Measurements from ENCODE around the gene TRAPPC2L.
A peak's percentile ranks its signal among the peaks of the same experiment; 100 is the strongest.

TRAPPC2L gene, protein sequence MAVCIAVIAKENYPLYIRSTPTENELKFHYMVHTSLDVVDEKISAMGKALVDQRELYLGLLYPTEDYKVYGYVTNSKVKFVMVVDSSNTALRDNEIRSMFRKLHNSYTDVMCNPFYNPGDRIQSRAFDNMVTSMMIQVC

DNA sequence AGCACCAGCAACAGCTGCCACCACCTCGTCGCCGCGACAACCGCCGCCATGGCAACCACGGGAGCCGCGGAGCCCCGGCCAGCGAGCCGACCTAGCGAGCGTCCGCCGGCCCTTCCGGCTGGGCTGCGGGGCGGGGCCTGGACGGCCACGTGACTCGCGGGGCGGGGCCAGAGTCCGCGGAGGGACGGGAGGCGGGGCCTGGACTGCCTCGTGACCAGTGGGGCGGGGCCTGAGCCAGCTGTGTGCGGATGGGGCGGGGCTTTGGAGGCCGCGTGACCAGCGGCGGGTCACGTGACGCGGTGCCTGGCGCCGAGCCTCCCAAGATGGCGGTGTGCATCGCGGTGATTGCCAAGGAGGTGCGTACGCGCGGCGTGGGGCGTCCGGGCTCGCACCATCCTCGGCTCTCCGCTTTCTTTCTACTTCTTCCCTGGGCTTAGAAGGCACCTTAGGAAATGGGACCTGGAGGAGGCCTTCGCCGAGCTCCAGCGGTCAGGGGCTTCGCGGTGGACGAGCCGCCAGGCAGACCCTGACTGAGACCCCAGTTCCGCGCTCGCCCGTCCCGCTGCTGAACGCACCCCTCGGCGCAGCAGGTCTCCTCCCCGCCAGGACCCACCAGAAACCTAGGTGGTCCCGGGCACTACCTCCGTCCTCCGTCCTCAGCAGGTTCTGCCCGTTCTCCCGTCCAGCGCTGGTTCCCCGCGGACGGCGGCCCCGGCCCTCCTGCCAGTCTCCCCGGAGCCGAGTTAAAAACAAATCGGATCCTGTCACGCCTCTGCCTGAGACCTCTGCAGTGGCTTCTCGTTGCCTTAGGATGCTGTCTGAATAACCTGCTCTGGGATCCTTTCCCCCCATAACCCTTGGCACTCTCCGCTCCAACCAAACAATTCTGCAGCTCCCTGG lies at the start of gene TRAPPC2L, which contains the start of gene GALNS:
Gene TRAPPC2L, plus strand, starts transcription at position 300 of the 900 bp plus-strand sequence. Its CDS starts 24 bp downstream, at position 324.
Gene GALNS, minus strand, starts transcription at position 120 of the 900 bp plus-strand sequence. Its CDS starts 70 bp downstream, at position 50.
- peak; percentile 81 for DNase-seq

DNA sequence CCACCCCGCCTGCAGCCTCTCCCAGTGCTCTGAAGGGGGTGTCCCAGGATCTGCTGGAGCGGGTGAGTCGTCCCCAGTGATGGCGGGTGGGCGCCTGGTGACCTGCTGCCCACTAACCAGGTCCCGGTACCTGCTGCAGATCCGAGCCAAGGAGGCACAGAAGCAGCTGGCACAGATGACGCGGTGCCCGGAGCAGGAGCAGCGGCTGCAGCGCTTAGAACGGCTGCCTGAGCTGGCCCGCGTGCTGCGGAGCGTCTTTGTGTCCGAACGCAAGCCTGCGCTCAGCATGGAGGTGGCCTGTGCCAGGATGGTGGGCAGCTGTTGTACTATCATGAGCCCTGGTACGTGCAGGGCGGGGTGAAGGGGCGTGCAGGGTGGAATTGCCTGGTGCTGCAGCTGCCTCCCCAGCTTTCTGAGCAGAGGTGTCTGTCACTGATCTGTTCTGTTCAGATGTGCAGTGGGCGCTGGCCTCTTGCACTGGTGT lies 49.7 kb upstream of the TRAPPC2L start:
- DNase-seq: no peak

DNA sequence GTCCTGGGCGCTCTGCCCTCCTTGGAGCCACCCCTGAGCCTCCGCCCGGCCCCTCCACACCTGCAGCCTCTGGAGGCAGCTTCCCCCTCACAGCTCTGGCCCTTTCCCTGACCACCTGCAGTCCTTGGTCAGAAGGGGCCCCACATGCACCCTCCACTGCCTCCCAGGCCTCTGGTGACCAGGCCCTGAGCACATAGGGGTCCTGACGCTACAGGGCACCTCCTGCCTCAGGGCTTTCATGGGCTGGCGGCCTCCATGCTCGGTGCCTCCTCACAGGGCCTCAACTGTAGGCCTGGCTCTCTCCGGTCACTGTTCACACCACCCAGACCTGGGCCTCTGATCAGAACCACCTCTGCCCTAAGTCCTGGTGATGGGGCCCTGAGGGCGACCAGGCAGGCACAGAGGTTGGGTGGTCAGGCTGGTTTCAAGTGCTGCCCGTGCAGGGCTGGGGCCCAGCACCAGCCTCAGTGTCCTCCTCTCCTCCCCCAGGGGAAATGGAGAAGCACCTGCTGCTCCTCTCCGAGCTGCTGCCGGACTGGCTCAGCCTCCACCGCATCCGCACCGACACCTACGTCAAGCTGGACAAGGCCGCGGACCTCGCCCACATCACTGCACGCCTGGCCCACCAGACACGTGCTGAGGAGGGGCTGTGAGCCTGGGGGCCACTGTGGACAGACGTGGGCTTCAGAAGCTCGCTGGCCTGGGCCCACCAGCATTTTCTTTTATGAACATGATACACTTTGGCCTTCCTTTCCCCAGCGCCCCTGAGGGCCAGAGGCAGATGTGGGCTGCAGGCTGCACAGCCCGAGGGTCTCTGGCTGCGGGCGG lies 49.1 kb upstream of the TRAPPC2L start:
- no peak for DNase-seq

DNA sequence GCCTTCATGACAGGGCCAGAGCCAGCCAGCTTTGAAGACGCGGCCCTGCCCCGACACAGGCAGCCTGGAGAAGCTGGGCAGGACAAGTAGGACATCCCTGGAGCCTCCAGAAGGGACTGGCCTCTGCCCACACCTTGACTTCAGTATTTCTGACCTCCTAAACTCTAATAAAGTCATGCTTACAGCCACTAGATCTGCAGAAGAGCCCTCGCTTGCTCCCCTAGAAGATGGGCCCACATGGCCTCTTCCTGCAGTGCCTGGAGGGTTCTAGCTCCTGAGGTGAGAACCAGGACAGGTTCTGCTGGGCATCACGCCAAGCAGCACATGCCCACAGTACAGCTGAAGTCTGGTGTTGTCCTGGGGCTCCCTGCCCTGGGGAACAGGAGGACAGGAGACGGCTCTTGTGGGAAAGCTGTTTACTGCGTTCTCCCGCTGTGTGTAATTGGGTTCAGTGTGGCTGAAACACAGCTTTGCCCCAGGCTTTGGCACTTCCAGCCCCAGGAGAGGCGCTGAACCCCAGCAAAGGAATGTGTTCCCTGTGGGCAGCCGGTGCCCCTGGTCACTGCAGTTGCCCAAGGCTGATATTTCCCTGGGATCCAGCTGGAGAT lies 47.8 kb upstream of the TRAPPC2L start:
- DNase-seq: no peak

DNA sequence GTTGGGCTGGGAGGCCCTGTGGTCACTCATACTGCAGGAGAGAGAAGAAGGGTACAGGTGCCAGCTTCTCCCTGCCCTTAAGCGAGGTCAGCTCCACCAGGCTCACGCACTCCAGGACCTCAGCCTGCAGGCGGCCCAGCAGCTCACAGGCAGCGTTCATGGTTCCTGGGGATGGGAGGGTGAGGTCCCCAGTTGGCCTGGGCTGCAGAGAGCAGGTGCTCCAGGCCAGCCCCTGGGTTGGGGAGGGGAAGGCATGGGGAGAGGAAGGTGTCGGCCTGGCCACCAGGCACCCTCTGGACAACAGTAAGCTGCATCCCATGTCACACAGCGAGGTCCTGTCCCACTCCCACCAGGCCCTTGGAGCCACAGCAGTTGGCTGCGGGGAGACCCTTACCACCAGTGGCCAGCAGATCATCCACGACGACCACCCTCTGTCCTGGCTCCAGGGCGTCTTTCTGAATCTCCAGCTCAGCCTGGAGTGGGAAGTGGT lies 47.2 kb upstream of the TRAPPC2L start:
- DNase-seq: no peak

DNA sequence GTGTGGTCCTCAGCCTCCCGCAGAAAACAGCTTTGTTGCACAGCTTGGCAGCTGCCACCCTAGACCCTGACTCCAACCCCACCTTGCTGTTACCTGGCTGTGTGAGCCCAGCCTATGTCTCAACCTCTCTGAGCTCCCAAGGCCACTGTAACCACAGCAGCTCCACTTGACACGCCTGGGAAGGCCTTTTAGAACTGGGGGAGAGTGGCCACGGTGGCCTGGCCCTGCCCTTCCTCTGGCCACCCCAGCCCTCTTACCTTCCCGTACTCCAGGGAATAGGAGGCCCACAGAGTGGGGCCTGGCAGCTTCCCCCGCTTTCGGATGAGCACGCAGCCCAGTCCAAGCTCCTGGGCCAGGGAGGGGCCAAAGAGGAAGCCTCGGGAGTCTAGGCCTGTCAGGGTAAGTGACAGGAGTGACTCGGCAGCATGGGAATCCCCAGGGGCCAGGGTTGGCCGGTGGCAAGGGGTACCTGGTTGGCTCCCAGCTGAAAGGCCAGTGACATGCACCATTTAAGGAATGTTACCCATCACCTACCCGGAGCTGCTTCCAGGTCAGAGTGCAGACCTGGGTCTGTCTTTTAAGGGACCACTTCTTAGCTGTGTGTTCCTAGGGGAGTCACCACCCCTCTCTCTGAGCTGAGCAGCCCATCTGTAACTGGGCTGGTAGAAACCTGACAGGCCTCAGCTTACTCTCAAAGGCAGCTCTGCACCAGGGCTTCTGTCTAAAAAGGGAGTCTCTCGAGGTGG lies 46.6 kb upstream of the TRAPPC2L start:
- DNase-seq: no peak

DNA sequence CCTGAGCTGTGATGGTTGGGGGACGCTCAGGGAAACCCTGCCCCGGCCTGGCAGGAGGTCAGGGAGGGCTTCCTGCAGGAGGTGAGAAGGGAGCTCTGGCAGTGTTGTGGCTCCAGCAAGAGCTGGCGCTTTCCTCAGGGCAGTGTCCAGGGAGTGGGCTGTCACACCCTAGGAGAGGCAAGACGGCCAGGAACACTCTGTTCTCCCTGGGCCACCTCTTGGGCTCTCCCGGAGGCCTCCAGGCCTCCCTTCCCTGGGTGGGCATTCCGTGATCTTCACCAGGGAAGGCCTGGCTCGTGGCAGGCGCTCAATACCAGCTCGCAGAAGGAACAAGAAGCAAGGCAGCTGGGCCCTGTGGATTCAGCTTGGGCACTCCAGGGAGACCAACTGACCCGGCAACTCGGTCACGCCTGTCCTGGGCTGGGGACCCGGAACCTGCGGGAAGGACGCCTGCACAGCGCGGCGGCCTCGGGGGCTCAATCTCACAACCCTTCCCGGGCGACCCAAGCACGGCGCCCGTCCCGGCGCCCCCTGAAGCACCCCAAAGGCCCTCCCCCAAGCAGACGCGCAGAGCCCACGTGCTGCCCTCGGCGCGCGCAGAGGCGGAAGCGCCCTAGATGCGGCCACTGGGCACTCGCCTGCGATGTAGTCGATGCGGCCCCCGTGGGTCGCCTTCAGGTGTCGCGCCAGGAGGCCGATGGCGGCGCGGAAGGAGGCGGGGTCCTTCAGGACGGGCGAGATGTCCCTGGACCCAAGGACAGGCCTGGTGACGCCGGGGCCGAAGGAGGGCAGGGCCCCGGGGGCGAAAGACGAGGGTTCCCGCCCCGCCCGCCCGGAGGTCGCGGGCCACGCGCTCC lies 45.8 kb upstream of the TRAPPC2L start:
- DNase-seq: peak; percentile 62

DNA sequence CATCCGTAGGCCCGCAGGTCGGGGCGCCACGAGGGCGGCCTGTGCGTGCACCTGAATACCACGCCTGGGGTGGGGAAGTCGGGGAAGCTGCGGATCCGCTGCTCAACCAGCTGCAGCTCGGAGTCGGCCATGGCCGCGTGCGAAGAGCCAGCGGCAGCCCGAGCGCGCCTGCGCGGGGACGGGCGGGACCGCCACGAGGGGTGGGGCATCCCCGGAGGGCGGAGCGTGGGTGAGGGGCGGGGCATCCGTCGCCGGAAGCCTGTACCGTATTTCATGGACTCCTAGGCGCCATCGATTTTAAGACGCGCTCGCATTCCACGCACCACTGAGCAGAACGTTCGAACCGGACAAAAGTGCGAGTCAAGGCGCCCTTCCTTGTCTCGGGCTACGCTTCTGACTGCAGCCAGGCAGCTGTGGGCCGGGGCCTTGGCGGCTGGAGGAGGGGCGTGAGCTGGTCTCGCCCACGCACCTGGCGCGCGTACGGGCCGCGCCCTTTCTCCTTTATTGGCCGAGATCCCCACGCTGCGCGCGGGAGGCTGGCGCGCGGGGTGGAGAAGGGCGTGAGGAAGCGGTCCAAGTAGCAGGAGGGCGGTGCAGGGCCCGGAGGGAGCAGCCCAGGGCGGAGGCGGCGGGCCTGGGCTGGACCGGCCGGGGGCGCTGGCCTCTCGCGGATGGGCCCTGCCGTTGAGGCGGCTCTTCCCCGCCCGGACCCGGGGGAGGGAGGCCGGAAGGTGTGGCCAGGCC lies 45.0 kb upstream of the TRAPPC2L start, which contains the start of gene APRT:
Gene APRT, minus strand, starts transcription at position 160 of the 744 bp plus-strand sequence. Its CDS starts 29 bp downstream, at position 131.
- peak; percentile 70 for DNase-seq

DNA sequence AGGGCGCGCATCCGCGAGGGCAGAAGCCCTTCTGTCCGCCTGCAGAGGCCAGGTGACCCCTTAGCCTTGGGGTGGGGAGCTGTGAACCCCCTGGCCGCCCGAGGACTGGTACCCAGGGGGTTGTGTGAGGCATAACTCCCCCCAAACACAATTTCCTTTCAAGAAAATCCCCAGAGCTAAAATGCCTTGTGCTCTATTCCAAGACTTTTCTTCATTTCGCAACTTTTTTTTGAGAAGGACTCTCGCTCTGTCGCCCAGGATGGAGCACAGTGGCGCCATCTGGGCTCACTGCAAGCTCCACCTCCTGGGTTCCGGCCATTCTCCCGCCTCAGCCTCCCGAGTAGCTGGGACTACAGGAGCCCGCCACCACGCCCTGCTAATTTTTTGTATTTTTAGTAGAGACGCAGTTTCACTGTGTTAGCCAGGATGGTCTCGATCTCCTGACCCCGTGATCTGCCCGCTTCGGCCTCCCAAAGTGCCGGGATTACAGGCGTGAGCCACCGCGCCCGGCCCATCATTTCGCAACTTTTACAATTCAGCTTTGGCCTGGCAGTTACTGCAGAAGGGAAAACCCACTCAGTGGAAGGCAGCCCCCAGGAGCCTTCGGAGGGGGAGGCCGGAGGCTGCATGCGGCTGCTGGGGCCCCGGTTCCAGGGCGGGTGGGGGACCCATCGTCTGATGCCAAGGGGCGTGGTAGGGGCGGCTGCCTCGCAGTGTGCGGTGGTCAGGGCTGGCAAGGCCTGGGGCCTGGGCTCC lies 44.2 kb upstream of the TRAPPC2L start:
- no peak for DNase-seq

DNA sequence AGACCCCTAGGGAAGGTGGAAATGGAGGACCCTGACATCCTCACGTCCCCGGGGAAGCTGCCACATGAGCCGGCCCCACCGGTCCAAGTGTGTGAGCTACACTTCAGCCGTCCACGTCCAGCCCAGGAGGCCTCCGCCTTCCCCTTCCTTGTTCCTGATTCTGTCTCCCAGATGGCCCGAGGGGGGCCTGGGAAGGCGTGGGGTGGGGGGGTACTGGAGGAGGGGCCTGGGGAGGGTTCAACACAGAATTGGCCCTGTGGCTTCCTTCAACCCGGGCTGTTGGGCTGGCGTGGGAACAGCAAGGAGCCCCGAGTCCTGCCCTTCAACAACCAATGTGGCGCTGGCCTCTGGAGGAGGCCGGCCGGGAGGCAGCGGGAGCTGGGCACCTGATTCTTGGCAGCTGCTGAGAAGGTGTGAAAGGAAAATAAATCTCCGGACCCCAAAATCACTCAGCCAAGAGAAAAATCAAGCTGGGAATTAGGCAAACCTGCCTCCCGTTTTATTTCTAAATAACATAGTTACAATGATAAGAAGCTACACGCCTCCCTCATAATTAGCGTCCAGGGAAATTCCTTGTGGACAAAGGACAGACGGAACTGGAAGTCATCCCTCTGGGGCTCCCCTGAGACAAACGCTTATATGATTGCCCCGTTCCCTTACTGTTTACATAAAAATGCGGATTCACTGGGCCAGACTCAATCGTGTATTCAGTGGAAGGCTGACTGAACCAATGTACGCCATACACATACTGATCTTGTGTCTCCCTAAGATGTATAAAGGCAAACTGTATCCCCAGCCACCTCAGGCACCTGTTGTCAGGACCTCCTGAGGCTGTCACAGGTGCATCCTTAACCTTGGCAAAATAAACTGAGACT lies 43.4 kb upstream of the TRAPPC2L start:
- no peak for DNase-seq

DNA sequence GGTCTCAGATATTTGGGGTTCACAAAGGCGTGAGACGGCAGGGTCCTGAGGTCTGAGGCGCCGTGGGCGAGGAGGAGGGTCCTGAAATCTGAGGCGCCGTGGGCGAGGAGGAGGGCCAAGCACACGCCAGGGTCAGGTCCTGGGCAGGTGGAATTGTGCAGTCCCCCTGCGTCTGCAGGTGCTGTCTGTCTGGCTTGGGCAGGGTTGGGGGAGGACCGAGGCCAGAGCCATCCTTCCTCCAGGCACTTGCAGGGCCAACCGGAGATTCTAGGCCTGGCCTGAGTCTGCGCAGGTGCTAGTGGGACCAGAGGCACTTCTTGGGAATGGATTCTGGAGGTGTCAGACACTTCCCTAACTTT lies 42.8 kb upstream of the TRAPPC2L start:
- no peak for DNase-seq

DNA sequence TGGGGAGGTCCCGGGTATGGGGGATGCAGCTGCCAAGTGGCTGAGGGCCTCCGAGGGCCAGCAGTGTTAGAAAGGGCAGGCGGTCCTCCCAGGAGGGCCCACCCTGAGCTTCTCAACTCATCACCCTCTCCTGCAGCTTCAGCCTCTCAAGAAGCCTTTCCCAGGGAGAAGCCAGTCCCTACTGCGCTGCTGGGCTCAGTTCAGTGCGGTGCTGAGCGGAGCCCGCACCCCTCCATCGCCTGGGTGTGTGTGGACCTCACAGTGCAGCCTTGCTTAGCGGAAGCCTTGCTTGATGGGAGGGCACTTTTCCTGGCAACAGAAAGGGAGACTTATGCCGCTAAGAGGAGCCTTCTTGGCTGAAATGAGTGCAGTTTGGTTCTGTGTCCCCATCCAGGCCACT lies 41.7 kb upstream of the TRAPPC2L start:
- no peak for DNase-seq

DNA sequence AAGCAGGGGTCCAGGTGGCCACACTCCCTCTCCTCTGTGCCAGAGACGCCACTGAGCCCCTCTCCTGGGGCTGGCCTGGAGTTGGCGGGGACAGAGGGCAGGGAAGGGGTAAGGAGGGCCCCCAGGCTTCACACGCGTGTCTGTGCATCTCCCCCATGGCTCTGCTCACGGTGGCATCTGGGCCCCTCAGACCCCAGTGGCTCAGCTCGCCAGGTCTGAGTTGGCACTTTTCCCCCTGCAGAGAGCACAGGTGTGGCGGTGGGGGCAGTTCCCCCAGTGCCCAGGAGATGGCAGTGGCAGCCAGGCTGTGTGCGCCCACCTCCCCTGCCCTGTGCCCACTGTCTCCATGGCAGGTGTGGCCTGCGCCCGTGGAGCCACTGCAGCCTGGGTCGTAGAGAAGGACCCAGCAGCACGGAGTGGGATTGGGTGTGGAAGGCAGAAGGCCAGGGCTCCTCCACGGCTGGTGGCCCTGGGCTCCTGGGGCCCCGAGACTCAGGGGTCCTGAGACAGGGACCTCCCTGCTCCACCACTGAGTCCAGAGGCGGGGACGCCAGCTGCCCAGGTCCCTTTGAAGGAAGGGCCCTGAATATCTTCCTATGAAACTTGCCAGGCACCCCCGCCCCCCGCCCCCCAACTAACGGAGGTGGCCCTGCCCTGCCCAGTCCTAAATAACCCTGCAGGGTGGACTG lies 40.9 kb upstream of the TRAPPC2L start:
- DNase-seq: peak; percentile 42

DNA sequence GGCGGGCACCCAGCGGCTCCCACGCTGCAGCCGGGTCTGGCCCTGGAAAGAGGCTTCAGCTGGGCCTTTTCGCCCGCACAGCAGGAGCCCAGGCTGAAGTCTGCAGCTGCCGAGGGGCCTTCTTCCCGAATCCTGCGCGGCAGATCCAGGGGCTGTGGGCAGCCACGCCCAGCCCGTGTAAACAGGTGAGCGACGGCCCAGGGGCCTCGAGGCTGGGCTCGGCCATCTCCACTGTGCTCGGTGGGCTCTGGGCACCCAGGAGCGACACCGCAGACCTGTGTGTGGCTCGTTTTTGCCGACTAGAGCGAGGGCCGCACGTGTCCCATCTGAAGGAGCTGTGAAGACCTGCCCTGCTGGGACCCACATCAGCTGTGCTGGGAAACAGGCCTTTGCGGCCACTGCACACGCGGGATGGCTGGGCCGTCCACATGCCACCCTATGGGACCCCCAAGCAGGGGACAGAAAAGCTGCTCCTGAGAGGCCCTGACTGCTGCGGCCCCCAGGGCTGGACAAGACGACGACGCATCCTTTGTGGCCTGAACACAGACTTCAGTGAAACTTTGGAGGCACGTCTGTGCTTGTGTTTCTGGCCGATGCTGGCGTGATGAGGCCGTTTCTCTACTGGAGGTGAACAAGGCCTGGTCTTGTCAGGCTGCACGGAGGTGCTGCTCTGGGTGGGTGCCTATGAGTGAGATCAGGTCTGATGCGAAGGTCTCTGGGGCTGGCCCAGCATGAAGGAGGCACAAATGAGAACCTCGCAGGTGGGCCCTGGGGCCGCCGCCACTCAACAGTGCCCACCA lies 40.0 kb upstream of the TRAPPC2L start:
- no peak for DNase-seq

DNA sequence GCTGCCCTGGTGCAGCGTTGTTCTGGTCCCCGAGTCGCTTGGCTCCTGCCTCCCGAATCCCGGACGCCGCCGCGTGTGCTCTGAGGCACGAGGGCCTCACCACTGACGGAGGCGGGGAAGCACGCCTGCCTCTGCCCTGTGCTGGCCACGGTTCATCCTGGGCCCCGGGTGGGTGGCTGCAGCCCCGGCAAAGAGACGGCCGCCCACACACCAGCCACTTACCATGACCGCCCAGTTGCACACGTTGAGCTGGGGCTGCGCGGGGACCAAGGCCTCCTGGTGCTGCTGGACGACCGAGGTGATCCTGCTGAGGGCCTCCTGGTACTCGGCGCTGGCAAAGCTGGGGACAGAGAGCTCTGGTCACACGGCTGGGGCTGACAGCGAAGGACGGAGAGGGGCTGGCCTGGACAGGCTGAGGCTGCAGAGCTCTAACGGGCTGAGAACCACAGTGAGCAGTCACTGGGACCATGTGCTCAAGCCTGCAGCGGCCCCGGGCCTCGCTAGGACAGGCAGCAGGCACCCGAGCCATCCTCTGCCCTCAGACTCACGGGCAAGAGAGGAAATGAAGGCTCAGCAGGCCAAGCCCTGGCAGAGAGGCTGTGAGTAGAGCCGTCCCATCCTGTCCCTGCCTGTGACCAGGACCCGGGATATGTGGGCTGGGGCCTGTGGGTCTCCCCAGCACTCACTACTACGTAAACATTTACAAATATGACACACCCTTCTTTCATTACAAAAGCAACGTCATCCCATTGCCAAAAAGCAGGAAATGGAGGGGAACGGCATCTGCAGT lies 38.9 kb upstream of the TRAPPC2L start:
- DNase-seq: no peak

DNA sequence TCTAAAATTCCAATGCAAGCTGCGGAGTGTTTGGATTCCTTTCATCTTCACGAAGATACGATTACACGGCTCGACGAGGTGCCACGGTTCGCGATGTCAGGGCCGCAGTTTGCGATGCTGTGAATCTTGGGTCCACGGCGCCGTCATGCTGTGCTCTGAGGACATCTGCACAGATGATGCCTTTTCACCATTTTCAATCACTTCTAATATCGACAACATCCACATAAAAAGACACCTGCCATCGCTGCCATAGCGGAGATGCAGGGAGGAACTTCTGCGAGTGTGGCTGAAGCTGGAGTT lies 38.4 kb upstream of the TRAPPC2L start:
- no peak for DNase-seq

Data from NCI-H1105 treated with DMSO at 0.1 percent for 48 hours (cell line).